SK-N-MC (cell line): Measurements from ENCODE around the gene BCL11B.

ENCODE experiments used
- EZH2 ChIP-seq: fragments of 200-600 bp; sonication (generic); IDR thresholded peaks from one replicate; pipeline ENCODE4 v1.6.1; 2017; ENCODE audit warnings: antibody characterized with exemption
- FOXP2 ChIP-seq: optimal IDR thresholded peaks from 2 replicates; pipeline ENCODE3; 2011; ENCODE audit warnings: mild to moderate bottlenecking, moderate library complexity; ENCODE audit not compliant: insufficient read depth; ENCODE audit errors: extremely low read length, control extremely low read depth
- POLR2AphosphoS5 ChIP-seq: IDR thresholded peaks from 2 replicates; pipeline ENCODE4 v1.6.1; 2012; ENCODE audit warnings: mild to moderate bottlenecking, low read depth, low read length, borderline replicate concordance

GRCh38 chr14:99213527-99213971 is 58.4 kb downstream of the BCL11B start:
- no peak for TF ChIP-seq EZH2
- 0 out of 2 replicates have a peak, but pooled peaks have one; percentile 22 for TF ChIP-seq POLR2AphosphoS5
- no peak for TF ChIP-seq FOXP2
